ENCODE measurements around the gene ZNF416.
A peak's percentile ranks its signal among the peaks of the same experiment; 100 is the strongest.

The ZNF416 gene

DNA sequence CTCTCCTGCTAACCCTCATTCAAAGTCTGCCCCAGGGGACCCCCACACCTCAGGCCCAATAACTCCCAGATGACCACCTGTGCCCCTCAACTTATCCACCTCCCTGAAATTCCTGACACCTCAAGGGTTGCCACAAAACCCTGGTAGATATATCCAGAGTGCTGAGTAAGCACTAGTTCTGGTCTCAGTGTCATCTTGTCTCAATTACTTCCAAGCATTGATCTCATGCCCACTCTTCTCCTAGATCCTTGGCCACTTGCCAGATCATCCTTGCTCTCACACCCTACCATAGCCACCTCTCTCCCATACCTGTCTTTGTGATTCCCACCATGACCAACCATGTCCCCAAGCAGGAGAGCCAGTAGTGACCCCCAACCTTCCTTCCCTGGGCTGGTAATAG is 2.0 kb downstream of the ZNF416 start:
- no peak overlapping the region for H3K4me3 ChIP-seq (ENCODE audit: low read length)
- no peak for TF ChIP-seq ZNF274 (IDR thresholded peaks at IDR 0.05; ENCODE audit: low read depth, low read length)

GRCh38 chr19:57572415-57572947 is 6.2 kb downstream of the ZNF416 start:
- no peak overlapping the region for H3K4me3 ChIP-seq (ENCODE audit: low read length)
- TF ChIP-seq ZNF274 (IDR thresholded peaks at IDR 0.05; ENCODE audit: low read depth, low read length), result peak; percentile 97

DNA sequence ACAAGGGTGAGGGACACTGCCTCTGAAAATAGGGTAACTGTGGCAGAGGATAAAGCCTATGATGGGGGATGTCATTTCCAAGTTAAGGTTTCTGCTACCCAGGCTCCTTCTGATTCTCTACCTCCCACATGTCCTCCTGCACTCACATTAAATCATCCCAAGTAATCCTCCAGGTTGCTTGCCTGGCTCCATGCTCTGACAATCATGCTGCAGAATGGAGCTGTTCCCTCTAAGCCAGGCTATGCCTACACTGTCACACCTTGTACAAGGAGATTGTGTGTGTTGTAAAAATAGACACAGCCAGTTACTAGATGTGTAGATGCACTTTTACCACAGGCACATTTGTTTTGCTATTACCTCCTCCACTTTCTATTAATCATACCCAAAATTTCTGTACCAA is 8.0 kb downstream of the ZNF416 start:
- TF ChIP-seq ZNF274 (IDR thresholded peaks at IDR 0.05; ENCODE audit: low read depth, low read length), result no peak
- no peak overlapping the region for H3K4me3 ChIP-seq (ENCODE audit: low read length)

GRCh38 chr19:57566396-57567265 is 12.1 kb downstream of the ZNF416 start:
- TF ChIP-seq ZNF274 (IDR thresholded peaks at IDR 0.05; ENCODE audit: low read depth, low read length), result no peak
- no peak overlapping the region for H3K4me3 ChIP-seq (ENCODE audit: low read length)

DNA sequence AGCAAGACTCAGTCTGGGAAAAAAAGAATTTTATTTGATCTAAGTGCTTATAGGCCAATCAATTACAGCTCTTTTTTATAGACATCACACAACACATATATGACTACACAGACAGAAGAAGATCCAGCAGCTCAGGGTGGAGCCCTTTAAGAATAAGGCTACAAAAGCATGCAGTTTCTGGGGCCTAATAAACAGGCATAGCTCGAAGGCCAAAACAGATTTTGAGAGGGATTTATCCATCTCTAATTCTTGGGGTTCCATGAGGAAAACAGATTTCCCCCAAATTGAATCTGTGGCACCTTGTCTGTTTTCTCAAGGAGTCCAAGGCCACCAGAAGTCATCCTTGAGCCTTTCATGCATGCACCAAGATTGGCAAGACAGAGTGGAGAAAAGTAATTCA is 15.2 kb downstream of the ZNF416 start:
- TF ChIP-seq ZNF274 (IDR thresholded peaks at IDR 0.05; ENCODE audit: low read depth, low read length), result no peak
- H3K4me3 ChIP-seq (ENCODE audit: low read length), result no peak overlapping the region

GRCh38 chr19:57560049-57560491 is 18.6 kb downstream of the ZNF416 start:
- no peak for TF ChIP-seq ZNF274 (IDR thresholded peaks at IDR 0.05; ENCODE audit: low read depth, low read length)
- peak overlapping the region; percentile 73; the same call in 1 of the 2 replicates for H3K4me3 ChIP-seq (ENCODE audit: low read length)

DNA sequence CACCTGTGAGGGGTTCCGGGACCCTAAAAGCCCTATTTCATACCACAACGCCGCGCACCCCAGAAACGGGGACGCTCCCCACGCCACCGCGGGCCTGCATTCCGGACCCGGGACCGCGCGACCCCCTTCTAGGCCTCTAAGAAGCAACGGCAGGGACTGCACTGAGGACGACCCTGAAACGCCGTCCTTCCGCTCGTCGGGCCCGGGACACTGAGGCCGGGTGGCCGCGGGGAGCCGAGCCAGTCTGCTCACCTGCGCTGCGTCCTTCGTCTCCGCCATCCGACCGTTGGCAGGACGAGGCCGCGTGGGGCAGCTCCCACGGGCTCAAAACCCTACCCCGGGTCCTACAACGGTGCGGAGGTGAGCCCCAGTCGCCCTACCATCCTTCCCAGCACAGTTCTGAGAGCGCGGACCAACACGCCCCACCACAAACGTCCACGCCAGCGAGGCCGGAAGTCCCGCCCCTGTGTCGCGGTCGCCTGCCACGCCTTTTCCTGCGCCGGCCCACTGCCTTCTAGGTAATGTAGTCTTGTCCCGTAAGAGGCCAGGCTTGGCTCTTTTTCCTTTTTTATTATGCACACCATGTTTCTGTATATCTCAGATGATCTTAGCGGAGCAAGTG is 19.2 kb downstream of the ZNF416 start, which contains the start of gene ZNF550:
ZNF550 (minus strand) TSS at position 460 of the 622 bp plus-strand sequence; CDS start at position 279, 181 bp downstream.
- TF ChIP-seq ZNF274 (IDR thresholded peaks at IDR 0.05; ENCODE audit: low read depth, low read length), result no peak
- peak within 1 kb of the TSS; percentile 73 for H3K4me3 ChIP-seq (ENCODE audit: low read length)

- H3K4me3 ChIP-seq (ENCODE audit: low read length), result peak overlapping the region; percentile 73
- no peak for TF ChIP-seq ZNF274 (IDR thresholded peaks at IDR 0.05; ENCODE audit: low read depth, low read length)
Observed at GRCh38 chr19:57559008-57559403, 19.7 kb downstream of the ZNF416 start.

DNA sequence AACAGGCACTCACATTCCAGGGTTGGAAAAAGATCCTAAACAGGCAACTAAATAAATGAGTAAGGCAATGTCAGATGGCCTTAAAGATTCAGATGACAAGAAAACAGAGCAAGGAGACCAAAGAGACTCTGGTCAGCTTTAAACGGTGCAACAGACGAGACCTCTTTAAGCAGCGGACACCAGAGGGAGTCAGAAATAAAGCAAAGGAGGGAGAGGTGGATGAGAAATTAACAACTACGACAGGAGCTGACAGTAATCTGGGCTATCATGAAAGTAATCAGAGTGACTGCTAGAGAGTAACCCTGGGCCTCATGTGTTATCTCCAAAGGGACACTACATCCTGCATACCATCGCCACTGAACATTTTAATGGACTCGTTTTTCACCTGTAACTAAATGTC is 20.2 kb downstream of the ZNF416 start:
- TF ChIP-seq ZNF274 (IDR thresholded peaks at IDR 0.05; ENCODE audit: low read depth, low read length), result no peak
- H3K4me3 ChIP-seq (ENCODE audit: low read length), result peak overlapping the region; percentile 73; the same call in 1 of the 2 replicates

- no peak overlapping the region for H3K4me3 ChIP-seq (ENCODE audit: low read length)
Observed at GRCh38 chr19:57557659-57558058, 21.1 kb downstream of the ZNF416 start.

GRCh38 chr19:57552432-57552831 is 26.3 kb downstream of the ZNF416 start:
- TF ChIP-seq ZNF274 (IDR thresholded peaks at IDR 0.05; ENCODE audit: low read depth, low read length), result no peak

More at GRCh38 chr19:57557659-57558058, 21.1 kb downstream of the ZNF416 start:
- no peak for TF ChIP-seq ZNF274 (IDR thresholded peaks at IDR 0.05; ENCODE audit: low read depth, low read length)

GRCh38 chr19:57546513-57546912 is 32.2 kb downstream of the ZNF416 start:
- peak; percentile 76 for TF ChIP-seq ZNF274 (IDR thresholded peaks at IDR 0.05; ENCODE audit: low read depth, low read length)
- no peak overlapping the region for H3K4me3 ChIP-seq (ENCODE audit: low read length)

More at GRCh38 chr19:57552432-57552831, 26.3 kb downstream of the ZNF416 start:
- no peak overlapping the region for H3K4me3 ChIP-seq (ENCODE audit: low read length)

- TF ChIP-seq ZNF274 (IDR thresholded peaks at IDR 0.05; ENCODE audit: low read depth, low read length), result peak; percentile 79
- no peak overlapping the region for H3K4me3 ChIP-seq (ENCODE audit: low read length)
Observed at GRCh38 chr19:57537953-57538547, 40.7 kb downstream of the ZNF416 start.

Data from GM08714 (cell line).